A549 treated with RU486 at 1 μM for 4 hours (cell line): Measurements from ENCODE around the gene KDM4C. TPM values are rescaled to one million over a fixed set of nuclear protein-coding genes. Genes with fewer than 3 reads are reported as not detected.

ENCODE experiments used
- total RNA-seq: library from RNA; stranded (reverse); fragments of 200-300 nt; extraction: Qiagen RNA extraction; gene quantifications from 5 replicates; pipeline ENCODE4 v1.2.3, GENCODE V29; 2022; ENCODE audit warnings: low read depth

Gene KDM4C
- total RNA-seq: 8.3 to 10.6 TPM (median 9.7 TPM) in 5 replicates

GRCh38 chr9:6757456-6758247 lies at the start of gene KDM4C:
KDM4C (plus strand) TSS chr9:6757973; CDS start chr9:6792989, 35,016 bp downstream.

Other genes starting within 250 kb of the KDM4C start
- 12.1 to 13.3 TPM (median 12.9 TPM) in 5 replicates for gene GLDC, start 112.2 kb upstream of the KDM4C start, total RNA-seq